RWPE1 (cell line): Measurements from ENCODE around the gene RIPOR3.

ENCODE experiments used
- CTCF ChIA-PET: fragments of 350-600 bp; sonication (Branson Sonifier 250); formaldehyde crosslinking; extraction: SDS; loops from one replicate; lab custom pipeline; 2021; lab: Yijun Ruan, JAX
- POLR2A ChIA-PET: fragments of 400-600 bp; formaldehyde crosslinking; extraction: SDS; loops from one replicate; lab custom pipeline; 2020; ENCODE audit warnings: antibody characterized with exemption; ENCODE audit not compliant: low non-redundant PET; lab: Yijun Ruan, JAX
- DNase-seq: peaks from one replicate; pipeline ENCODE4 v3.0.0; 2012; ENCODE audit warnings: low spot score
- H3K27ac ChIP-seq: fragments of 450-650 bp; 2 replicates; pipeline ENCODE4 v1.5.1; 2017
- CTCF ChIP-seq: fragments of 450-650 bp; conservative IDR thresholded peaks from 2 replicates; pipeline ENCODE4 v1.5.1; 2017; ENCODE audit warnings: low read depth, mild to moderate bottlenecking

RIPOR3 gene

DNA sequence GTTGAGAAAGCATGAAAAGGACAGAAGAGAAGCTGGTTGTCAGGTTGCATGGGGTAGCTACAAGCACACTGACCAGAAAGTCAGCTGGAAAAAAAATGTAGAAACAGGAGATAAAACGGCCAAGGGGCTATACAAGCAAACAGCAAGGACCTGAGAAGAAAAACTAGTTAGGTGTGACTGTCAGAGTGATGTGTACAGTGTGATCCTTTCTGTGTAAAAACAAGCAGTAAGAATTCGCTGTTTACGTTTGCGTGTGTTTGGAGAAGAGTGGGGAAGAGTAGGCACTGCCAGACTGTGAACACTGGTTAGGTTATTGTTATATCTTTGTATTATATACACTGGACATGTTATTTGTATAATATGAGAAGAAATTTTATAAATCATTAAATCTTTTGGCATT, 153.1 kb downstream of the RIPOR3 start:
- TF ChIP-seq CTCF = no peak
- POLR2A ChIA-PET = no interaction called here
- no peak for DNase-seq
- CTCF ChIA-PET = interaction anchor here (0.5 to 1.0 kb wide), 6 partner anchors 18 to 1874 kb away, joined by 3 to 5 read pairs (median 3); no protein-coding TSS in a partner anchor
- H3K27ac ChIP-seq = no peak overlapping the region

GRCh38 chr20:50537546-50538201, 153.7 kb downstream of the RIPOR3 start:
- no peak overlapping the region for H3K27ac ChIP-seq
- ChIA-PET POLR2A (no interaction called here), CTCF (interaction anchor here (0.6 to 1.0 kb wide), 5 partner anchors 16 to 186 kb away, joined by 3 read pairs; no protein-coding TSS in a partner anchor)
- TF ChIP-seq CTCF = no peak
- DNase-seq = no peak

GRCh38 chr20:50536333-50536732, 155.0 kb downstream of the RIPOR3 start:
- ChIA-PET POLR2A (no interaction called here), CTCF (interaction anchor here (0.6 to 0.8 kb wide), 2 partner anchors 24 to 200 kb away, joined by 3 to 5 read pairs; no protein-coding TSS in a partner anchor)
- no peak overlapping the region for H3K27ac ChIP-seq
- no peak for TF ChIP-seq CTCF
- no peak for DNase-seq
